Activated T-helper 1 cell treated with anti-CD3 and anti-CD28 coated beads, Interleukin-12 subunit alpha, Interleukin-12 subunit beta, Interleukin-2, Interleukin-4 antibody, amounts not matched to agents 30 ng/mL and 10 ng/mL and 1 ng/mL, durations not matched to agents 14 hours and 24 hours and 36 hours (primary cell): ENCODE data around the gene TTYH1. TPM values are rescaled to one million over a fixed set of nuclear protein-coding genes. Genes with fewer than 3 reads are reported as not detected.

Source experiments
- DNase-seq: peaks from one replicate; pipeline ENCODE4 v3.0.0; 2021; ENCODE audit warnings: low spot score
- H3K27ac Mint-ChIP-seq: one replicate; pipeline ENCODE4 v1.8.0; 2021; ENCODE audit warnings: mild to moderate bottlenecking, mixed read lengths
- H3K27me3 Mint-ChIP-seq: one replicate; pipeline ENCODE4 v1.8.0; 2022; ENCODE audit warnings: mild to moderate bottlenecking, moderate library complexity, mixed read lengths; ENCODE audit not compliant: insufficient read depth
- H3K36me3 Mint-ChIP-seq: one replicate; pipeline ENCODE4 v1.8.0; 2021; ENCODE audit warnings: low read depth, mixed read lengths
- H3K4me1 Mint-ChIP-seq: one replicate; pipeline ENCODE4 v1.8.0; 2021; ENCODE audit warnings: low read depth, mixed read lengths
- H3K4me3 Mint-ChIP-seq: one replicate; pipeline ENCODE4 v1.8.0; 2021; ENCODE audit warnings: mild to moderate bottlenecking, moderate library complexity, mixed read lengths
- H3K9me3 Mint-ChIP-seq: one replicate; pipeline ENCODE4 v1.8.0; 2021; ENCODE audit warnings: mixed read lengths
- intact Hi-C: fragments of 100-400 bp; cut with micrococcal nuclease; formaldehyde crosslinking; loops from one replicate; pipeline ENCODE4 v1.15.1; 2024
- total RNA-seq: library from RNA; stranded (reverse); gene quantifications from 2 replicates; pipeline ENCODE4 v1.2.3, GENCODE V29; 2022

The TTYH1 gene
- total RNA-seq, 1 donor from 2014 or later, result 0.49 TPM

DNA sequence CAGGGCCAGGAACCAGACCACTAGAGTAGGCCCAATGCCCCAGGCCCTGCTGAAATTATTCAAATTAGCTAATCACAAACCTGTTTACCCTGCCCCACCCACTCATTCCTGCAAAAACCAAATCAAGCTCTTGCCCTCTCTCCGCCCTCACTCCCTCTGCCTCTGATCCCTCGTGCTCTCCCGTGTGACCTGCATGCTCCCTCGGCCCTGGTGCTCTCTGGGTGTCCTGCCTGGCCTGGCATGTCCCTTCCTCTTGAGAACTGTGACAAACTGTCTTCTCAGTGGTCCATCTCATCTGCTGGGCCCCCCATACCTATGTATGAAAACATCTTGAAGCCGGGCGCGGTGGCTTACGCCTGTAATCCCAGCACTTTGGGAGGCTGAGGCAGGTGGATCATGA, 12.2 kb upstream of the TTYH1 start:
- Mint-ChIP-seq H3K4me3 (no peak overlapping the region), H3K27me3 (peaks cover 2% of the 10 kb centered on the region)
- no peak for DNase-seq

DNA sequence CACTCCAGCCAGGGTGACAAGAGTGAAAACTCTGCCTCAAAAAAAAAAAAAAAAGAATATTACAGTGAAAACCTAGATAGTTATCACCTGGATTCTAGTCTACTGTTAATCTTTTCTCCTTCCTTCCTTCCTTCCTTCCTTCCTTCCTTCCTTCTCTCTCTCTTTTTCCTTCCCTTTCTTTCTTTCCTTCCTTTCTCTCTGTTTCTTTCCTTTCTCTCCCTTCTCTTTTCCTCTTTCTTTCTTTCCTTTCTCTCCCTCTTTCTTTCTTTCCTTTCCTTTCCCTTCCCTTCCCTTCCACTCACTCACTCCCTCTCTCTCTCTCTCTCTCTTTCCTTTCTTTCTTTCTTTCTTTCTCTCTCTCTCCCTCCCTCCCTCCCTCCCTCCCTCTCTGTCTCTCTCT, 9.6 kb upstream of the TTYH1 start:
- DNase-seq, result no peak
- H3K4me1 Mint-ChIP-seq, result no peaks in the 10 kb centered on the region
- H3K36me3 Mint-ChIP-seq, result no peaks in the 10 kb centered on the region
- peaks cover 6% of the 10 kb centered on the region for H3K27me3 Mint-ChIP-seq
- H3K27ac Mint-ChIP-seq, result no peak overlapping the region
- peaks cover 10% of the 10 kb centered on the region for H3K9me3 Mint-ChIP-seq
- intact Hi-C loops, result no loop called here
- no peak overlapping the region for H3K4me3 Mint-ChIP-seq

More for the DNA sequence above, 12.2 kb upstream of the TTYH1 start:
- no peak overlapping the region for H3K27ac Mint-ChIP-seq
- no peaks in the 10 kb centered on the region for H3K4me1 Mint-ChIP-seq
- H3K36me3 Mint-ChIP-seq, result no peaks in the 10 kb centered on the region
- intact Hi-C loops, result no loop called here
- H3K9me3 Mint-ChIP-seq, result peaks cover 7% of the 10 kb centered on the region

DNA sequence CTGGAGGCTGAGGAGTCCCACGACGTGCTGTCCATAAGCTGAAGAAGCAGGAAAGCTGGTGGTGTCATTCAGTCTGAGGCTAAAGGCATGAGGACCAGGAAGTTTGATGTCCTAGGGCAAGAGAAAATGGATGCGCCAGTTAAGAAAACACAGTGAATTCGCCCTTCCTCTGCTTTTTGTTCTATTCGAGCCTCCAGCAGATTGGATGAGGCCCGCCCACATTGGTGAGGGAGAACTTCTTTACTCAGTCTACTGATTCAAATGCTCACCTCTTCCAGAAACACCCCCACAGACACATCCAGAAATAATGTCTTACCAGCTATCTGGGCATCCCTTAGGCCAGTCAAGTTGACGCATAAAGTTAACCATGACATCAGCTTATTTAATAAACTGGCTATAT, 7.5 kb upstream of the TTYH1 start:
- H3K27ac Mint-ChIP-seq, result no peak overlapping the region
- peaks cover 10% of the 10 kb centered on the region for H3K9me3 Mint-ChIP-seq
- no peaks in the 10 kb centered on the region for H3K4me1 Mint-ChIP-seq
- intact Hi-C loops, result no loop called here
- peaks cover 6% of the 10 kb centered on the region for H3K27me3 Mint-ChIP-seq
- no peaks in the 10 kb centered on the region for H3K36me3 Mint-ChIP-seq
- no peak overlapping the region for H3K4me3 Mint-ChIP-seq
- no peak for DNase-seq

DNA sequence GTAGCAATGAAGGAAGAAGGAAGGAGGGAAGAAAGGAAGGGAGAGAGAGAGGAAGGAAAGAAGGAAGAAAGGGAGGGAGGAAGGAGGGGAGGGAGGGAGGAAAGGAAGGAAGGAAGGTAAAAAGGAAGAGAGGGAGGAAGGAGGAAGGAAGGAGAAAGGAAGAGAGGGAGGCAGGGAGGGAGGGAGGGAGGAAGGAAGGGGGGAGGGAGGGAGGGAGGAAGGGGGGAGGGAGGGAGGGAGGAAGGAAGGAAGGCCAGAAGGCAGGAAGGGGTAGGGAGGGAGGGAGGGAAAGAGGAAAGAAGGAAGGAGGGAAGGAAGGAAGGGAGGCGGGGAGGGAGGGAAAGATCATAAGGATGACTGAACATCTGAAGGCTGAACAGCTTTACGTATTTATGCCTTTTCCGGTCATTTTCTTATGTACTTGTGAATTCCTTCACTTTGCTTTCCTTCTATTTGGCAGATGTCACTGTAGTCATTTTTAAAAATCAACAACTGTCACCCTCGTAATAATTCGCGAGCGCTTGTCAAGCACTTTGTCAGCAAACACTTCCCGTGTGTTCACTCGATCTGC, 6.7 kb upstream of the TTYH1 start:
- intact Hi-C loops, result no loop called here
- H3K27ac Mint-ChIP-seq, result peak overlapping the region; percentile 65
- no peak overlapping the region for H3K4me3 Mint-ChIP-seq

DNA sequence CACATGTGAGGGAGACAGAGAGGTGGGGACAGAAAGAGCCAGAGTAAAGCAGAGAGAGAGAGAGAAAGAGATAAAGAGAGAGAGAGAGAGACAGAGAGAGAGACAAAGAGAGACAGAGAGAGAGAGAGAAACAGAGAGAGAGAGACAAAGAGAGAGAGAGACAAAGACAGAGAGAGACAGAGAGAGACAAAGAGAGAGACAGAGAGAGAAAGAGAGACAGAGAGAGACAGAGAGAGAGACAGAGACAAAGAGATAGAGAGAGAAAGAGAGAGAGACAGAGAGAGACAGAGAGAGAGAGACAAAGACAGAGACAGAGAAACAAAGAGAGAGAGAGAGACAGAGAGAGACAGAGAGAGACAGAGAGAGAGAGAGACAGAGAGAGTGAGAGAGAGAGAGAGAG, 4.2 kb upstream of the TTYH1 start:
- DNase-seq, result no peak
- H3K4me3 Mint-ChIP-seq, result no peak overlapping the region

More for the DNA sequence above, 6.7 kb upstream of the TTYH1 start:
- DNase-seq, result no peak
- H3K4me1 Mint-ChIP-seq, result no peaks in the 10 kb centered on the region
- H3K9me3 Mint-ChIP-seq, result peaks cover 14% of the 10 kb centered on the region
- peaks cover 1% of the 10 kb centered on the region for H3K36me3 Mint-ChIP-seq
- peaks cover 8% of the 10 kb centered on the region for H3K27me3 Mint-ChIP-seq

DNA sequence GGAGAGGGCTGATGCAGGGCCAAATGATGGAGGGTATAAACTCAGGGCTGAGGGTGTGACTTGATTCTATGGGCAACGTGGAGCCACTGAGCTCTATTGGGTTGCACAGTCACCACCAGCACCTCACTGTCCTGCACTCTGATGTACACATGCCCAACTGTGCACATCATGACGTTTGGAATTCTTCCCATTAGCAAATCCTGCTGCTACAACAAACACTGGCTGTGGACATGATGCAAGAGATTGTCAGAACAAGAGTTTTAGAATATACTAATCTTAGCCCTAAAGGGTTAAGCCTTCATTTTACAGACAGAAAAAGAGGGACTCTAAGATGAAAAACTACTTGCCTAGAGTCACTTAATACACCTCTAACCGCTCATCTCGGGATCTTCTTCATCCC, 2.4 kb upstream of the TTYH1 start:
- Mint-ChIP-seq H3K27ac (no peak overlapping the region), H3K9me3 (peaks cover 14% of the 10 kb centered on the region), H3K4me3 (no peak overlapping the region), H3K36me3 (peaks cover 7% of the 10 kb centered on the region), H3K27me3 (peaks cover 31% of the 10 kb centered on the region), H3K4me1 (peaks cover 10% of the 10 kb centered on the region)
- DNase-seq, result no peak
- intact Hi-C loops, result no loop called here

More for the DNA sequence above, 4.2 kb upstream of the TTYH1 start:
- H3K27me3 Mint-ChIP-seq, result peaks cover 24% of the 10 kb centered on the region
- H3K4me1 Mint-ChIP-seq, result no peaks in the 10 kb centered on the region
- H3K9me3 Mint-ChIP-seq, result peaks cover 19% of the 10 kb centered on the region
- intact Hi-C loops, result no loop called here
- H3K36me3 Mint-ChIP-seq, result peaks cover 4% of the 10 kb centered on the region
- no peak overlapping the region for H3K27ac Mint-ChIP-seq

DNA sequence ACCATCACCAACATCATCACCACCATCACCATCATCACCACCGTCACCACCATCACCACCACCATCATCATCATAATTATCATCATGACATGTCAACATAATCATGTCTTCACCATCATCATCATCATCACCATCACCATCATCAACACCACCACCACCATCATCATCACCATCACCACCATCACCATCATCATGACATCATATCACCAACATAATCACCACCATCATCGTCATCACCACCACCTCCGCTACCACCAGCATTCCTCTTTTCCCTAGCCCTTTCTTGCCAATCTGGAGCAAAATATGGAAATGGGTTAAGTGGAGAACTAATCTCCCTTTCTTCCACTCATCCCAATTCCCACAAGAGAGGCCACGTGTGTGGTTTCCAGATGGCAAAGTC, 1.1 kb upstream of the TTYH1 start:
- Mint-ChIP-seq H3K4me3 (no peak overlapping the region), H3K27me3 (peaks cover 31% of the 10 kb centered on the region), H3K4me1 (peaks cover 16% of the 10 kb centered on the region), H3K36me3 (peaks cover 7% of the 10 kb centered on the region), H3K27ac (no peak overlapping the region), H3K9me3 (peaks cover 9% of the 10 kb centered on the region)
- no peak for DNase-seq
- intact Hi-C loops, result no loop called here

DNA sequence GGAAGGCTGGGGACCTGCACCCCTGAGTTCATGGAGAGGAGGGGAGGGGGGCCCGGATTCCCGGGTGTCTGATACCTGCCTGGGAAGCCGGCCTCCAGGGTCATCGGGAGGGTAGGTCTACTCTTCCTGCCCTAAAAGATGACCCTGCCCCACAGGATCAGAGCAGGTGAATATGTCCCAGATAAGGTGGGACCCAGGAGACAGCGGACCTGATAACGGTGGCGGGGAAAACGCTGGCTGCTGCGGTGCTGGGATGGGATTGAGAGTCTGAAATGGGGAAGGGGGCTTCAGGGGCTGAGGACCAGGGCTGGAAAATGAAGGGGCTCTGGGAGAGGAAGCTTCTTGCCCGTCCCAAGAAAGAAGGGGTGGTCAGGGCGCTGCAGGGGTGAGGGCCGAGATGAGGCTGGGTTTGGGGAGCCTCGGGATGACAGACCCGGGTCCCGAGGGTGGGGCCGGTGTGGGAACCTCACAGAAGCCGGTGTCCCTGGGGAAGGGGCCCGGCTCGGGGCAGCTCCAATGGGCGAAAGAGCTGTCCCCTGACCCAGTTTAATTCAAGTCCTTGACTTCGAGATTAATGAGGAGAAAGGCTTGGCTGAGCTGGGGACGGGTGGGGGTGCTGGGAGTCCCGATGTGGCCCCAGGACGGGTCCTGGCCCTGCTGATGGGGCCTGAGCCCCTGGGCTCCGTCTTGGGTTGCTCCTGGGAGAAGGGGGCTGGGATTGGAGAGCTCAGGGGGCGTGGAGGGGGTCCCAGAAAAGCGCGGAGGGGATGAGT, 823 bp downstream of the TTYH1 start:
- intact Hi-C loops, result no loop called here
- H3K27ac Mint-ChIP-seq, result no peak overlapping the region
- peaks cover 7% of the 10 kb centered on the region for H3K36me3 Mint-ChIP-seq
- H3K9me3 Mint-ChIP-seq, result peaks cover 9% of the 10 kb centered on the region
- DNase-seq, result no peak
- peaks cover 27% of the 10 kb centered on the region for H3K27me3 Mint-ChIP-seq
- H3K4me3 Mint-ChIP-seq, result no peak overlapping the region
- peaks cover 16% of the 10 kb centered on the region for H3K4me1 Mint-ChIP-seq

DNA sequence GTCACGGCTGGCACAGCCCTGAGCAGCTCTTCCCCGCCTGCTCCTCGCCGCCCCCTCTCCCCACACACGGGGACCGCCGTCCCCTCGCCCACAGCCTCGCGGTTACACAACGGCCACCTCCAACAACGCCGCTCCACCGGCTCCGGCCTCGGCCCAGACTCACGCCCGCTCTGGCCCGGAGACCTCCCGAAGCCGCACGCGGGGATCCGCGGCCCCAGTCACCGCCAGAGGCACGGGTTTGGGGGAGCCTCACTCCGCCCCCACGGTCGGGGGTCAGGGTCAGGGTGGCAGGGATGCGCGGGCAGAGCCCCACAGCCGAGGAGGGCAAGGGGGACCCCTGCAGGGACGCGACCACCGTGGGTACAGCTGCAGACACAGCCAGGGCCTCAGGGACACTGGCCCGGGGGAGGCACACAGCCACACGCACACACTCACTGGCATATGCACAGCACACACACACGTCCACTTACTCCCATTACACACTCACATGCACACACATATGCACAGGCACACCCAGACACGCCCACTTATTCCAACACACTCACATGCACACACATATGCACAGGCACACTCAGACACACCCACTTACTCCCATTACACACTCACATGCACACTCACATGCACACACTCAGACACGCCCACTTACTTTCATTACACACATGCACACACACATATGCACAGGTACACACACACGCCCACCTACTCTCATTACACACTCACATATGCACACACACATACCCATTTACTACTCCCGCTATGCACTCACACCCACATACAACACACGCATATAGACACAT, 1.6 kb downstream of the TTYH1 start:
- Mint-ChIP-seq H3K4me1 (peaks cover 16% of the 10 kb centered on the region), H3K9me3 (peaks cover 9% of the 10 kb centered on the region), H3K27me3 (peaks cover 27% of the 10 kb centered on the region), H3K4me3 (no peak overlapping the region), H3K27ac (no peak overlapping the region), H3K36me3 (peaks cover 7% of the 10 kb centered on the region)
- intact Hi-C loops, result no loop called here
- no peak for DNase-seq

DNA sequence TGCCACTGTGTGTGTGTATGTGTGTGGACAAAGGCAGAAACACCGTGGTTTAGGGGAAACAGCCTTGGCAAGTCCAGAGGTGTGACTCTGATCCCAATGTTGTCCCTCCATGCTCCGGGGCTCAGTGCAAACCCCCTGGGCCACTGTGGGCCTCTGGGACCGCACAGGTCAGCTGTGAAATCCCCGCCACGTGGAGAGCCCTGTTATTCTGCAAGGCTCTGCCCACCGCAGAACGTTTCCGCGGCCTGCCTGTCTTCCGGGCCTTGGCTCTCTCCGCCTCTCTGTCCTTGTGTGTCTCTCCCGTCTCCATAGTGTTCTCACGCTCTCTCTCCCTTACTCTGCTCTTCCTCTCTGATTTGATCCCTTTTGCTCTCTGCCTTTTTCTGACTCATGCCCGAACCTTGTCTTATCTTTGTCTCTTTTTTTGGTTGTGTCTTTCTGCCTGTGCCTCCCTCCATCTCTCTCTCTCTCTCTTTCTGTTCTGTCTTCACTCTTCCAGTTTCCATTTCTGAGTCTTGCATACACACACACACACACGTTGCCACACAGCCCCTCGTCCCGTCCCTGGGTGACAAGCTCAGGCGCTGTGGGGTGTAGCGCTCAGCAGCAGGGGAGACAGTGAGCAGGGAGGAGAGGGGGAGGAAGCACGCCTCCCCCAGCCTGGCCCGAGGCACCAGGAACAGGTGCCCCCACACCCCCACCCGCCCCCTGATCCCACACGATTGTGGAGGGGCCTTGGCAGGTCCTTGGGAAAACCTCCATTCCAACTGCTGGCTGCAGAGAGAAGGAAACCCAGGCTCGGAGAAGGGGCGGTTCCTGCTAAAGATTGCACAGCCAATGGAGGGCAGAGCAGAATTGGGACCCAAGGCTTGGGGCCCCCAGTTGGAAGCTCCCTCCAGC, 3.0 kb downstream of the TTYH1 start:
- H3K36me3 Mint-ChIP-seq, result peaks cover 7% of the 10 kb centered on the region
- H3K4me3 Mint-ChIP-seq, result peak overlapping the region; percentile 38
- intact Hi-C loops, result no loop called here
- H3K27ac Mint-ChIP-seq, result peak overlapping the region; percentile 55
- DNase-seq, result peak; percentile 38
- peaks cover 8% of the 10 kb centered on the region for H3K9me3 Mint-ChIP-seq
- H3K4me1 Mint-ChIP-seq, result peaks cover 16% of the 10 kb centered on the region
- H3K27me3 Mint-ChIP-seq, result peaks cover 25% of the 10 kb centered on the region

DNA sequence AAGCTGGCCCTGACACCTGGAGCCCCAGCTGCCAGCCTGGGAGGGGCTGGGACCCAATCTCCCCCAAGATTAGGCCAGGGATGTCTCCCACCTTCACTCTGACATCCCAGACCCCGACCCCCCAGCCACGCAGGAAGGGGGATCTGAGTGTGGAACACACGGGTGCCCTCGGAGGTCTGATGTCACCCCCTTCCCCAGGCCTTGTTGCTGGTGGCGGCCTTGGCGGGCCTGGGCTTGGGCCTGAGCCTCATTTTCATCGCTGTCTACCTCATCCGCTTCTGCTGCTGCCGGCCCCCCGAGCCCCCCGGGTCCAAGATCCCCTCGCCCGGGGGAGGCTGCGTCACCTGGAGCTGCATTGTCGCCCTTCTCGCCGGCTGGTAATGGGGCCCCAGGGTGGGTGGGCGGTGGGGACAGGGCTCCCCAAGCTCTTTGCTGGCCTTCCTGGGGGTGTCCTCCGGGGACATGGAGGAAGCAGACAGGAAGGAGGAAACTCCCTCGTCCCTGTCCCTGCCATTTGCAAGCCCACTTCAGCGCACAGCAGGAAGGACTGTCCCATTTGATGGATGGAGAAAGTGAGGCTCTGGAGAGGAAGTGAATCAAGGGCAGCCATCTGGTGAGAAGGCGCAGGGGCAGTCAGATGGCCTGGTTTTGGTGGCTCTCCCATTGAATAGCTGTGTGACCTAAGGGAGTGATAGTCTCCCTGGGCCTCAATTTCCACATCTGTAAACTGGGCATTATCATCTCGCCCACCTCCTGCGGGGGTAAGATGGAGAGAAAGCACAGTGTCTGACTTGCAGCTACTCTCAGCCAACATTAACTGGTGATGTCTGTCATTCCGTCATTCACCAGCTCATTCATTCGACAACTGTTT, 3.9 kb downstream of the TTYH1 start:
- Mint-ChIP-seq H3K9me3 (peaks cover 2% of the 10 kb centered on the region), H3K4me1 (peaks cover 16% of the 10 kb centered on the region), H3K4me3 (no peak overlapping the region), H3K27ac (no peak overlapping the region), H3K27me3 (peaks cover 23% of the 10 kb centered on the region), H3K36me3 (peaks cover 4% of the 10 kb centered on the region)
- DNase-seq, result no peak
- intact Hi-C loops, result no loop called here

DNA sequence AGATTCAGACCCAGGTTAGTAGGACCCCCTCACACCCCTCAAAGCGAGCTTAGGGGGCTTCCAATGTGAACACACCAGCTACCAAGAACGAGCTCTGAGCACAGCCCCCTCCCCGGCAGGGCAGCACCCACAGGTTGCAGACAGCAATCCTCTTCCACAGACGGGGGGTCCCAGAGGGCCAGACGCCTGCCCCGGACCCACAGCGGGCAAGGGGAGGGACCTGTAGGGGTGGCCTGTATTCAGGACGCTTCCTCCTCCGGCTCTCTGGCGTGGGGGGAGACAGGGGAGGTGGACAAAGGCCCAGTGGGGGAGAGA, 4.8 kb downstream of the TTYH1 start:
- no peak for DNase-seq
- H3K9me3 Mint-ChIP-seq, result no peaks in the 10 kb centered on the region
- no peak overlapping the region for H3K27ac Mint-ChIP-seq
- H3K36me3 Mint-ChIP-seq, result peaks cover 4% of the 10 kb centered on the region
- H3K4me1 Mint-ChIP-seq, result peaks cover 16% of the 10 kb centered on the region
- intact Hi-C loops, result no loop called here
- H3K27me3 Mint-ChIP-seq, result peaks cover 15% of the 10 kb centered on the region
- no peak overlapping the region for H3K4me3 Mint-ChIP-seq
